GM21529 (cell line): Measurements from ENCODE around the gene CSTF2T.
A peak's percentile ranks its signal among the peaks of the same experiment; 100 is the strongest.
"Not testable (repeated sequence)": the region's sequence is repeated elsewhere in the genome, so short reads cannot be mapped to it uniquely, and the experiment has no call there.

ENCODE experiments used
- ATAC-seq: cut with Tn5 transposase; IDR thresholded peaks from one replicate; pipeline ENCODE4 v1.9.1; 2021; ENCODE audit not compliant: unreplicated experiment

CSTF2T gene

DNA sequence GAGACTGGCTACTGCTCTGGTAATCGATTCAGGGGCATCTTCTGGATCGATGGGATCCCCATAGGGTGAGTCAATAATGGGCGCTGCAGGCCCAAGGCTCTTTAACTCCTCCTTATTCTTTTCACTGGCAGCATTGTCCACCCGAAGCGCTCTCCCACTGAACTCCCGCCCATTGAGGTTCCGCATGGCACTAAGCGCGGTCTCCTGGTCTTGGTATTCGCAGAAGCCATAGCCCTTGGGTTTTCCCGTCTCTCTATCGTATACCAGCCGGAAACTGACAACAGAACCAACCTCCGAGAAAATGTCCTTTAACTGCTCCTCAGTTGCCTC, 285 bp downstream of the CSTF2T start:
- ATAC-seq, result peak; percentile 32

- no peak for ATAC-seq
Measured at GRCh38 chr10:51698473-51699063, 827 bp downstream of the CSTF2T start.

DNA sequence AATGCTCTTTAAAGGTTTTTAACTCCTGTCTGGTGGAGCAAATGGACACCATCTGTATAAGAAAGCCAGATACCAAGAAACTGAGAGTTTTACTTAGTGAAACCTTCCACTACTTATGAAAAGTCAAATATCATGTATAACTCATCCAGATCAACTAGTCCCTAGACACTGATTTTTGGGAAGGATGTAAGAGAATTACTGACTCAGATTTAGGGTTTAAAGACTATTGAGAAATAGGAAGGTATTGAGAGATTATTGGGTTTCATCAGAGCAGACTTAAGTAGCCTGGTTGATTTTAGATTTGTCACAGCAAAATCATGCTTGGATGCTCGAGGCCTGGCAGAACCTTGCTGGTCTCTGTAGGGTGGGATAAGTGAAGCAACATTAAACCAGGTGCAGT, 3.1 kb downstream of the CSTF2T start:
- ATAC-seq, result no peak

GRCh38 chr10:51694086-51694768, 5.2 kb downstream of the CSTF2T start:
- ATAC-seq, result no peak

DNA sequence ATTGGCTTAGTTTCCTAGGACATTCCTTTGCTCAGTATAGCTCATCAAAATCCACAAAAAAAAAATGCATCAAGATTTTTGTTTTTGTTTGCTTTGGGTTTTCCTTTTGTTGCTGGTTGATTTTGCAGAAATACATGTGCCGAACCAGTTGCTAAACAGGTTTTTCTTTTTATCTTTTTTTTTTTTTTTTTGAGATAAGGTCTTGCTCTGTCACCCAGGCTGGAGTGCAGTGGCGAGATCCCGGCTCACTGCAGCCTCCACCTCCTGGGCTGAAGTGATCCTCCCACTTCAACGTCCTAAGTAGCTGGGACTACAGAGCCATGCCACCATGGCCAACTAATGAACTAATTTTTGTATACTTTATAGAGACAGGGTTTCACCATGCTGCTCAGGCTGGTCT, 8.3 kb downstream of the CSTF2T start:
- no peak for ATAC-seq

- no peak for ATAC-seq
Measured at GRCh38 chr10:51689536-51689935, 9.9 kb downstream of the CSTF2T start.

- not testable (repeated sequence) for ATAC-seq
Measured at GRCh38 chr10:51688826-51689225, 10.6 kb downstream of the CSTF2T start.

GRCh38 chr10:51687296-51687695, 12.1 kb downstream of the CSTF2T start:
- ATAC-seq, result no peak

DNA sequence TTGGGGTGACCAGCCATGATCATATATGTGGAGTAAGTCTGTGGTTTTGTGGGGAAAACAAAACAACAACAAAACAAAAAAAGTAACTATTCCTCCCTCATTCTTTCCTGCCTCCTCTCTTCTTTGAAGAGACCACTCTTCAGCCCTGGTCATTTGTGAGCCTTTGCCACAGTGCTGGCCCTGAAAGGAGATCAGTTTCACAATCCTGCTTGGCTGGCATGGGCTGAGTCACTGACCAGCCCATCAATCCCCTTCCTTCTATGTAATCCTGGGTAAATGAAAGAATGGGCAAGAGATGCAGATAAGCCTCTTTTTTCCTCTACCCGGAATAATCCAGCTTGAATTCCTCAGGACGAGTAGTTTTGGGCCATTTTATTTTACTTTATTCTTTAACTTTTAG, 13.6 kb downstream of the CSTF2T start:
- no peak for ATAC-seq

DNA sequence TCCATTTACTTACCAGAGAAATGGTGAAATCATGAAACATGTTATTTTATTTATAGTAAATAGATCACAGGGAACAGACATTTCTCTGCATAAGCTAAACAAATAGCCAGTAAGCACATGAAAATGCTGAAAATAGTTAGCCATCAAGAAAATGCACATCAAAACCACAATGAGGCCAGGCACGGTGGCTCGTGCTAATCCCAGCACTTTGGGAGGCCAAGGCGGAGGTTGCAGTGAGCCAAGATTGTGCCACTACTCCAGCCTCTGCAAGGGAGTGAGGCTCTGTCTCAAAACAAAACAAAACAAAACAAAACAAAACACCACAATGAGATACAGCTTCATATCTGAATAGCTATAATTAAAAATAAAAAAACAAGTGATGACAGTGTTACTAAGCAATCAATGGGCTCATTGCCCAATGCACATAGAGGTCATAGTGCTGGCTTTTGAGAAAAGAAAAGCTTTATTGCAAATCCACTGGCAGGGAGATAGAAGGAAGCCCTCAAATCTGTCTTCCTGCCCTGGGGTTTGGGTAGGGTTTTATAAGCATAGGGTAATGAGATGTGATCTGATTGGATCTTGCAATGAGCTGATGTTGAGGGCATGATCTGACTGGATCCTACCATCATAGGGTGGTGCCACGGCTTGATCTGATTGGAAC, 16.2 kb downstream of the CSTF2T start:
- no peak for ATAC-seq

GRCh38 chr10:51679841-51680240, 19.6 kb downstream of the CSTF2T start:
- ATAC-seq, result no peak

- no peak for ATAC-seq
Measured at GRCh38 chr10:51675088-51675487, 24.3 kb downstream of the CSTF2T start.

- ATAC-seq, result no peak
Measured at GRCh38 chr10:51672039-51672535, 27.3 kb downstream of the CSTF2T start.

GRCh38 chr10:51669041-51669440, 30.4 kb downstream of the CSTF2T start:
- no peak for ATAC-seq

- no peak for ATAC-seq
Measured at GRCh38 chr10:51668336-51668689, 31.1 kb downstream of the CSTF2T start.

DNA sequence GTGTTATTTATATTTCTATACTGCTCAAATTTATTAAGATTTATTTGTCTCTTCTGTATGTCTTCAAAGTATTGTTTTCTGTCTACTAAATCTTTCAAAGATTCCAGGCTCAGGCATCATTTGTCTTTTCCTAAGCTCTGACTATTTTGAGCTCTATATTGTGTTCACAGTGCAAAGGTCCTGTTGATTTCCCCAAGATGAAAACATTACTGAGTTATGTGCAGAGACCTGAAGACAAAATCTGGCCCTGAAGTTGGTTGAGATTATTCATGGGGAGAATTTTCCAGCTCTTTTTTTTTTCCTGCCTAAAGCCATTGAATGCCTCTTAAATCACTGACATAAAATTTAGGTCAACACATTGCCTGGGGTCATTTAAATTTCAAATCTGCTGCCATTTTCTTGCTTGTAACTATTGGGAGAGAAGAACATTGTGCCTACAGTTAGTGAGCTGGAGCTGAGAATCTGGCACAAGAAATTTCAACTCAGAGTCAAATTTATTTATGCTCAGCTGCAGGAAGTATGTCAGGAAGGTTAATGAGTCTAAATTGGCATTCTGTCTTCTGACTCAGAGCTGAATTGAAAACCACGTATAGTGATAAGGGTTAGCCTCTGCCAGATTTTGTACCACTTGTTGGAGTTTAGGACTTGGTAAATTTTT, 31.6 kb downstream of the CSTF2T start:
- ATAC-seq, result no peak

DNA sequence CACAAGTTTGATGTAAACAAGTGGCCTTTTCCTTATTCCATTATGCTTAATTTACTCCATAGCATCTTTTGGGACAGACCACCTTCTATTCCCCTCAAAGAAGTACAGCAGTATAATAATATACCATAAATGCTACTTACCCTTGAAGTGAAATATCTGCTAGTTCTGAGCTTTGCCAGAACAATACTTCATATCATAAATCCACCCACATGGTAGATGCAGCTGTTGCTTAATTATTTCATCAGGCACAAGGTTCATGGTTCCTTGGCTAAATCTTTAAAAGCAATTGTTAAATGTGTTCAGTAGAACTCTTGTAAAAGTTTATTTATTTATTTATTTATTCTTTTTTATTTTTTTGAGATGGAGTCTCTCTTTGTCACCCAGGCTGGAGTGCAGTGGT, 32.9 kb downstream of the CSTF2T start:
- ATAC-seq, result no peak

DNA sequence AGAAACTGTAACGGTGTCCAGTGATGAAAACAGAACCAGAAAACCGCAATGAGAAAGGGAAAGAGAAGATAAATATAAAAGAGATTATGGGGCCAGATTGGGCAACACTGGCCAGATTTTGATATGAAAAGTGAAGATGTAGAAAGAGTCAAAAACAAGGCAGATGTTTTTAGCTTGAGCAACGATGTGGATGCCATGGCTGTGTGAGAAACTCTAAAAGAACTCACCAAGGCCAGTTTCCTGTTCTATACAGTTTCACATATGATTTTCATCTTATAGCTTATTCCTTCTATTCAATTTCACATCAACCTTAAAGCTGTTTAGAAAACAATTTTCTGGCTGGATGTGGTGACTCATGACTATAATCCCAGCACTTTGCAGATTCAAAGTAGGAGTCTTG, 36.3 kb downstream of the CSTF2T start:
- ATAC-seq, result no peak

GRCh38 chr10:51659344-51659743, 40.1 kb downstream of the CSTF2T start:
- ATAC-seq, result no peak

GRCh38 chr10:51658000-51658399, 41.4 kb downstream of the CSTF2T start:
- no peak for ATAC-seq

DNA sequence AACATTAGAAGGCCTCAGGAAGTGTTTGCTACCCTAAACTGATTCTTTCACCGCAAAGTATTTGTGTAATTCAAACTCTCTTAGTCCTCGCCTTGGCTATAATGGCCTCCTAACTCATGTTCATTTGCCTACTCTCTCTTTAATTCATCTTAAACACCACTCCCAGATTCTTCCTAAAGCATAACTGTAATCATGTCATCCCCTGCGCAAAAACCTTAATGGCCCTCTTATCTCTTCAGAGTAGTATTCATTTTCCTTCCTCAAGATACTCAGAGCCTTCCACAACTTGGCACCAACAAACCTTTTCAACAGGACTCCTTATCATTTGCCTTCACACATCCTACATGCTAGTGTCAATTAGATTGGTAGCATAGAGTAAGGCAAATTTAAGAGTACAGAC, 42.9 kb downstream of the CSTF2T start:
- no peak for ATAC-seq

DNA sequence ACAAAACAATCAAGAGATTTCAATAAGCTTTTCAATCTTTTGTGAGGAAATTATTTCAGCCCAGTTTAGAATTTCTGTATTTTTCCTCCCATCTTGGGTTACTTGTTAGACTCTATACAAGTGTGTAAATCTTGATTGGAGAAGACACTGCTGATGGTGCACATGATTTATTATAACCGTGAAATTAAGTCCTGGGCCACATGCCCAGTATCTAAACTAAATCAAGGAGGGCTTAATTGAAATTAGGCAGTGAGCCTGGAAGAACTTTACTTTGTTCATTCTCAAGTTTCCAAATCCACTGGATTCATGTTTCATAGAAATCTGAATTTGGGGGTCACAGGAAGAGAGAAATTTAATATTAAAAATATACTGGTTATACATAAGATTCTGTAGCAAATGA, 44.5 kb downstream of the CSTF2T start:
- no peak for ATAC-seq
